Uterus (tissue), 2 donors: ENCODE data around the gene TTC34.

Source experiments
- CTCF ChIP-seq, 4 experiments: fragments of 200-600 bp in 2 of 4; fragments of 450-650 bp in 2 of 4; sonication (generic) in 2 of 4; IDR thresholded peaks; one replicate each; pipeline ENCODE4 v1.5.1; 2016 to 2019; ENCODE audit warnings: antibody characterized with exemption in 4 of 4, mild to moderate bottlenecking in 2 of 4, moderate library complexity in 1 of 4
- POLR2A ChIP-seq, 2 donors: fragments of 450-650 bp; IDR thresholded peaks; one replicate each; pipeline ENCODE4 v1.6.1; 2016; ENCODE audit warnings: antibody characterized with exemption in 2 of 2, mild to moderate bottlenecking in 1 of 2, moderate library complexity in 1 of 2

- no peak for TF ChIP-seq POLR2A (IDR thresholded peaks at IDR 0.05)
- TF ChIP-seq CTCF (IDR thresholded peaks at IDR 0.05), result no peak
Observed at GRCh38 chr1:2787163-2787911, 14.2 kb downstream of the TTC34 start.
